Panc1 (cell line): ENCODE measurements around the gene RIT2. TPM values are rescaled to one million over a fixed set of nuclear protein-coding genes. Genes with fewer than 3 reads are reported as not detected.

Experiments
- ATAC-seq: fragments of 200-7000 bp; cut with Tn5 transposase; 2 replicates; pipeline ENCODE4 v1.9.1; 2020; ENCODE audit warnings: mild to moderate bottlenecking, moderate library complexity
- BruUV-seq: library from RNA; stranded (reverse); fragments of 400-500 nt; replicated peaks from 2 replicates; lab custom pipeline; 2021; lab: Mats Ljungman, UMichigan
- CTCF ChIA-PET: fragments of 300-600 bp; sonication (Branson Sonifier 250); formaldehyde crosslinking; loops from one replicate; lab custom pipeline; 2022; ENCODE audit warnings: antibody characterized with exemption; lab: Charles Lee
- POLR2A ChIA-PET: fragments of 300-600 bp; sonication (Branson Sonifier 250); formaldehyde crosslinking; loops from one replicate; lab custom pipeline; 2022; ENCODE audit warnings: antibody characterized with exemption; lab: Charles Lee
- DNase-seq: peaks from one replicate; pipeline ENCODE4 v3.0.0-alpha.2; 2010; ENCODE audit warnings: low read depth, low spot score
- H3K27ac ChIP-seq: 2 replicates; pipeline ENCODE4 v1.5.1; 2011; ENCODE audit warnings: mild to moderate bottlenecking, low read length, inconsistent platforms
- H3K27me3 ChIP-seq: fragments of 200-500 bp; sonication (Bioruptor generic); 2 replicates; pipeline ENCODE4 v1.6.0; 2014; ENCODE audit warnings: low read length, inconsistent platforms; ENCODE audit not compliant: control insufficient read depth, insufficient read depth
- H3K36me3 ChIP-seq: fragments of 200-500 bp; sonication (Bioruptor generic); 2 replicates; pipeline ENCODE4 v1.5.1; 2014; ENCODE audit warnings: inconsistent platforms, mild to moderate bottlenecking, low read length, moderate library complexity; ENCODE audit not compliant: control insufficient read depth, insufficient read depth
- H3K4me1 ChIP-seq: 2 replicates; pipeline ENCODE4 v1.5.1; 2011; ENCODE audit warnings: inconsistent platforms, mild to moderate bottlenecking, low read length, moderate library complexity; ENCODE audit not compliant: control insufficient read depth, insufficient read depth
- H3K4me3 ChIP-seq, 2 experiments: 2 replicates each; pipeline ENCODE4 v1.5.1; 2011 to 2012; ENCODE audit warnings: low read depth in 2 of 2, low read length in 2 of 2, mild to moderate bottlenecking in 2 of 2, inconsistent platforms in 1 of 2, moderate library complexity in 1 of 2
- H3K9me3 ChIP-seq: fragments of 200-500 bp; sonication (Bioruptor generic); 2 replicates; pipeline ENCODE4 v1.5.1; 2014; ENCODE audit warnings: low read depth, mild to moderate bottlenecking, inconsistent platforms, low read length, moderate library complexity; ENCODE audit not compliant: control insufficient read depth, insufficient read depth
- POLR2AphosphoS5 ChIP-seq: IDR thresholded peaks from 2 replicates; pipeline ENCODE4 v1.6.1; 2012; ENCODE audit warnings: mild to moderate bottlenecking, low read depth, low read length, moderate library complexity
- REST ChIP-seq, 2 experiments: IDR thresholded peaks; 2 replicates each; pipeline ENCODE4 v1.6.1; 2011 to 2012; ENCODE audit warnings: low read depth in 2 of 2, control low read depth in 1 of 2, low read length in 1 of 2, mild to moderate bottlenecking in 1 of 2, moderate library complexity in 1 of 2; ENCODE audit not compliant: insufficient read depth in 1 of 2
- SIN3A ChIP-seq: IDR thresholded peaks from 2 replicates; pipeline ENCODE4 v1.6.1; 2012; ENCODE audit warnings: low read depth, mild to moderate bottlenecking, low read length, moderate library complexity, borderline replicate concordance; ENCODE audit not compliant: insufficient read depth
- TCF7L2 ChIP-seq: IDR thresholded peaks from 2 replicates; pipeline ENCODE4 v1.6.1; 2011; ENCODE audit warnings: mild to moderate bottlenecking, low read depth, low read length, inconsistent platforms
- in situ Hi-C: cut with HindIII; loops from 2 replicates; pipeline ENCODE4 v1.10.0; 2016; ENCODE audit warnings: low sequenced_read_pairs, low pct_unique_long_range_greater_than_20kb
- intact Hi-C: fragments of 100-400 bp; cut with micrococcal nuclease; formaldehyde crosslinking; loops from one replicate; pipeline ENCODE4 v1.10.0; 2022; ENCODE audit not compliant: unreplicated experiment
- total RNA-seq: library from RNA; stranded (reverse); gene quantifications from one replicate; pipeline ENCODE4 v1.2.1, GENCODE V29; 2021; ENCODE audit not compliant: unreplicated experiment
- TF ChIP-seq, protein P1 (sequence below): fragments of 450-650 bp; IDR thresholded peaks from 2 replicates; pipeline ENCODE4 v1.5.1; 2017; ENCODE audit warnings: mild to moderate bottlenecking

RIT2 gene
- total RNA-seq, 1 experiment from 2014 or later: not detected

DNA sequence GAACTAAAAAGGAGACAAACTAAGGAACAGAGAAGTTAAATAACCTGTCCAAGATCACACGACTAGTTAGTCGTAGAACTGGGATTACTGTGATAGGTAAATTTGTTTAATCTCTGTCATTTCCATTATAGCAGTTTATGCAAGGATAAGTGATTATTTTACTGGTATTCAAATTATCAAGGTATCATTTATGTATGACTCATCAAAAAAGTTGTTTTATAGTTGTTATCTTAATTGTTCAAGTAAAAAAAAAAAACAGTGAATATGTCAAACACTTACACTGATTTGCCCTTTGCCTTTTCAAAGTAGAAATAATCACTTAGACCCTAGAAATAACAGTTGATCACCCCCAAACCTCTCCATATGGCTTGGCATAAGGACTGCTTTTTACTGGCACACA, 173.6 kb downstream of the RIT2 start:
- in situ Hi-C loops: no loop called here
- H3K27me3 ChIP-seq: no peaks in the 10 kb centered on the region
- intact Hi-C loops: no loop called here
- no peak overlapping the region for H3K4me3 ChIP-seq
- H3K36me3 ChIP-seq: no peaks in the 10 kb centered on the region
- DNase-seq (no peak), ATAC-seq (no peak)
- POLR2A ChIA-PET: no interaction called here
- no peak overlapping the region for H3K27ac ChIP-seq
- TF ChIP-seq, protein P1, sequence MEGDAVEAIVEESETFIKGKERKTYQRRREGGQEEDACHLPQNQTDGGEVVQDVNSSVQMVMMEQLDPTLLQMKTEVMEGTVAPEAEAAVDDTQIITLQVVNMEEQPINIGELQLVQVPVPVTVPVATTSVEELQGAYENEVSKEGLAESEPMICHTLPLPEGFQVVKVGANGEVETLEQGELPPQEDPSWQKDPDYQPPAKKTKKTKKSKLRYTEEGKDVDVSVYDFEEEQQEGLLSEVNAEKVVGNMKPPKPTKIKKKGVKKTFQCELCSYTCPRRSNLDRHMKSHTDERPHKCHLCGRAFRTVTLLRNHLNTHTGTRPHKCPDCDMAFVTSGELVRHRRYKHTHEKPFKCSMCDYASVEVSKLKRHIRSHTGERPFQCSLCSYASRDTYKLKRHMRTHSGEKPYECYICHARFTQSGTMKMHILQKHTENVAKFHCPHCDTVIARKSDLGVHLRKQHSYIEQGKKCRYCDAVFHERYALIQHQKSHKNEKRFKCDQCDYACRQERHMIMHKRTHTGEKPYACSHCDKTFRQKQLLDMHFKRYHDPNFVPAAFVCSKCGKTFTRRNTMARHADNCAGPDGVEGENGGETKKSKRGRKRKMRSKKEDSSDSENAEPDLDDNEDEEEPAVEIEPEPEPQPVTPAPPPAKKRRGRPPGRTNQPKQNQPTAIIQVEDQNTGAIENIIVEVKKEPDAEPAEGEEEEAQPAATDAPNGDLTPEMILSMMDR: no peak
- no peak for TF ChIP-seq POLR2AphosphoS5
- no peak for TF ChIP-seq TCF7L2
- no peak for TF ChIP-seq SIN3A
- no peak for TF ChIP-seq REST (IDR thresholded peaks at IDR 0.05; ENCODE audit: insufficient read depth in 1 of 2, low read depth in 2 of 2, low read length in 1 of 2)
- CTCF ChIA-PET: no interaction called here
- no peaks in the 10 kb centered on the region for H3K4me1 ChIP-seq
- H3K9me3 ChIP-seq: no peaks in the 10 kb centered on the region
- BruUV-seq: no TSS peak

DNA sequence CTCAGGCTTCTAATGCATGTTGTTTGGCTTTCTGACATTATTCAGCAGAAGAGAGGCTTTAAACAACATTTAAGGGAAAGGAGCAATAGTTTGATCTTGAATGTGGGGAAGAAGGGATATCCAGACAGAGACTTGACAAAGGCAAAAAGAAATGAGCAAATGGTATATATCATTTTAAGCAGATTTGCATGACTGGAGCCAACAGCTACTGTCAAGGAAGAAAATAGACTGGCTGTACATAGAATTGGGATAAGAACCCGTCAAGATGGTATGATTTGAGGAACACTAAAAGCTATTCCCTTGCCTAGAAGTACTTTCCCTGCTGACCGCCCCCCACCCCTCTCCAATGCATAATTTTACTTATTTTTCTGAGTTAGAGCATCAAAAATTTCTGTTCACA, 174.5 kb downstream of the RIT2 start:
- no peak for DNase-seq
- Histone ChIP-seq H3K27me3 (no peaks in the 10 kb centered on the region), H3K27ac (no peak overlapping the region), H3K36me3 (no peaks in the 10 kb centered on the region), H3K9me3 (no peaks in the 10 kb centered on the region), H3K4me3 (no peak overlapping the region), H3K4me1 (no peaks in the 10 kb centered on the region)
- ChIA-PET POLR2A (no interaction called here), CTCF (no interaction called here)
- in situ Hi-C loops: no loop called here
- intact Hi-C loops: no loop called here
- no TSS peak for BruUV-seq
- ATAC-seq: no peak
- TF ChIP-seq POLR2AphosphoS5 (no peak), TCF7L2 (no peak), SIN3A (no peak), REST (IDR thresholded peaks at IDR 0.05; ENCODE audit: insufficient read depth in 1 of 2, low read depth in 2 of 2, low read length in 1 of 2) (no peak)
- TF ChIP-seq, protein P1: no peak
